WTC11 (cell line): Measurements from ENCODE around the gene STKLD1.

Experiments used
- CREB1 ChIP-seq: sonication (generic); formaldehyde crosslinking; IDR thresholded peaks from 2 replicates; pipeline ENCODE4 v1.8.0; 2023; ENCODE audit warnings: mild to moderate bottlenecking, missing genetic modification reagents
- CTCF ChIP-seq: fragments of 200-600 bp; IDR thresholded peaks from 2 replicates; pipeline ENCODE4 v1.8.0; 2022; ENCODE audit warnings: antibody characterized with exemption
- FOXK1 ChIP-seq: sonication (generic); formaldehyde crosslinking; IDR thresholded peaks from 2 replicates; pipeline ENCODE4 v1.8.0; 2022; ENCODE audit warnings: mild to moderate bottlenecking, moderate library complexity, missing genetic modification reagents
- IRF2 ChIP-seq: sonication (generic); formaldehyde crosslinking; IDR thresholded peaks from 2 replicates; pipeline ENCODE4 v1.8.0; 2022; ENCODE audit warnings: low read depth, missing genetic modification reagents, borderline replicate concordance
- NR2C2 ChIP-seq: sonication (generic); formaldehyde crosslinking; IDR thresholded peaks from 2 replicates; pipeline ENCODE4 v1.8.0; 2022; ENCODE audit warnings: mild to moderate bottlenecking, missing genetic modification reagents
- SMAD3 ChIP-seq: sonication (generic); formaldehyde crosslinking; IDR thresholded peaks from 2 replicates; pipeline ENCODE4 v1.8.0; 2022; ENCODE audit warnings: missing genetic modification reagents, mild to moderate bottlenecking, borderline replicate concordance
- STAT6 ChIP-seq: sonication (generic); formaldehyde crosslinking; conservative IDR thresholded peaks from 2 replicates; pipeline ENCODE4 v1.8.1; 2023; ENCODE audit warnings: mild to moderate bottlenecking, low read depth, missing genetic modification reagents, moderate library complexity
- USF2 ChIP-seq: sonication (generic); formaldehyde crosslinking; IDR thresholded peaks from 2 replicates; pipeline ENCODE4 v1.8.1; 2023; ENCODE audit warnings: mild to moderate bottlenecking, missing genetic modification reagents, moderate library complexity
- ZMAT4 ChIP-seq: fragments of 250-450 bp; sonication (Bioruptor Pico); IDR thresholded peaks from 2 replicates; pipeline ENCODE4 v1.9.0; 2021; ENCODE audit warnings: mild to moderate bottlenecking
- ZNF121 ChIP-seq: sonication (generic); formaldehyde crosslinking; IDR thresholded peaks from 2 replicates; pipeline ENCODE4 v1.8.0; 2023; ENCODE audit warnings: missing genetic modification reagents
- ZNF396 ChIP-seq: fragments of 250-450 bp; sonication (Bioruptor Pico); IDR thresholded peaks from 2 replicates; pipeline ENCODE4 v1.8.0; 2021; ENCODE audit warnings: mild to moderate bottlenecking, moderate library complexity, borderline replicate concordance

- TF ChIP-seq CREB1 (no peak), CTCF (no peak), ZMAT4 (CRISPR knock-in tag) (no peak), ZNF396 (CRISPR knock-in tag) (no peak), USF2 (CRISPR knock-in tag) (no peak), IRF2 (CRISPR knock-in tag) (no peak), NR2C2 (no peak), FOXK1 (no peak), STAT6 (no peak), ZNF121 (CRISPR knock-in tag) (no peak), SMAD3 (no peak)
These were observed 43.2 kb upstream of the STKLD1 start for GRCh38 chr9:133333011-133333410.
